Activated naive CD4-positive, alpha-beta T cell treated with anti-CD3 and anti-CD28 coated beads for 36 hours (primary cell): ENCODE measurements around the gene RBKS. TPM values are rescaled to one million over a fixed set of nuclear protein-coding genes. Genes with fewer than 3 reads are reported as not detected.

ENCODE experiments used
- CTCF ChIA-PET: fragments of 350-600 bp; sonication (Branson Sonifier 250); formaldehyde crosslinking; loops from one replicate; lab custom pipeline; 2021; ENCODE audit warnings: antibody characterized with exemption; lab: Charles Lee
- DNase-seq: peaks from one replicate; pipeline ENCODE4 v3.0.0-alpha.2; 2020
- H3K27ac Mint-ChIP-seq: one replicate; pipeline ENCODE4 v1.8.0; 2021; ENCODE audit warnings: mild to moderate bottlenecking, mixed read lengths
- H3K27me3 Mint-ChIP-seq: one replicate; pipeline ENCODE4 v1.8.0; 2021; ENCODE audit warnings: low read depth, mixed read lengths
- H3K36me3 Mint-ChIP-seq: one replicate; pipeline ENCODE4 v1.8.0; 2021; ENCODE audit warnings: low read depth, mixed read lengths
- H3K4me1 Mint-ChIP-seq: one replicate; pipeline ENCODE4 v1.8.0; 2021; ENCODE audit warnings: low read depth, mixed read lengths
- H3K4me3 Mint-ChIP-seq: one replicate; pipeline ENCODE4 v1.8.0; 2021; ENCODE audit warnings: mild to moderate bottlenecking, moderate library complexity, mixed read lengths
- H3K9me3 Mint-ChIP-seq: one replicate; pipeline ENCODE4 v1.8.0; 2021; ENCODE audit warnings: mixed read lengths
- intact Hi-C: fragments of 100-400 bp; cut with micrococcal nuclease; formaldehyde crosslinking; loops from one replicate; pipeline ENCODE4 v1.15.1; 2023
- total RNA-seq, 2 experiments: library from RNA; stranded (reverse); gene quantifications; one replicate each; pipeline ENCODE4 v1.2.3, GENCODE V29; 2021

Gene RBKS
- total RNA-seq, 2 experiments from 2014 or later = 1.1 to 1.2 TPM

DNA sequence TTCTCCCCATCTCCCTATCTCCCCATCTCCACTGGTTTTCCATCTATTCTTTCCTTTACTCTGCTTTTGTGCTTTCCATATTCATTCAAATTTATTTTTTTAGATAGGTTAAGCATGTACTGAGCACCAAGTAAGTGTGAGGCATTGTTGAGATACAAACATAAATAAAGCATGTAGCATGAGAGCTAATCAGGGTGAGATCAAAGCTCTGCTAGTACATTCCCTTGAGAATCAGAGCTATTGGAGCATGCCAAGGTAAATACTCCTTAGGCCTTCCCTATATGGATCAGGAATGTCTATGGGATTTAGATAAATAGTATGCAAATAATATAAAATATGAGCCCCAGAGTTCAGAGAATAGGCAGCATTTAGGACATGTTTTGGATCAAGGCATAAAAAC lies 25.7 kb upstream of the RBKS start:
- Mint-ChIP-seq H3K27ac (no peak overlapping the region), H3K4me1 (peaks cover 16% of the 10 kb centered on the region), H3K9me3 (no peaks in the 10 kb centered on the region), H3K36me3 (peaks cover 6% of the 10 kb centered on the region), H3K27me3 (no peaks in the 10 kb centered on the region), H3K4me3 (no peak overlapping the region)
- CTCF ChIA-PET = no interaction called here
- intact Hi-C loops = no loop called here
- no peak for DNase-seq

DNA sequence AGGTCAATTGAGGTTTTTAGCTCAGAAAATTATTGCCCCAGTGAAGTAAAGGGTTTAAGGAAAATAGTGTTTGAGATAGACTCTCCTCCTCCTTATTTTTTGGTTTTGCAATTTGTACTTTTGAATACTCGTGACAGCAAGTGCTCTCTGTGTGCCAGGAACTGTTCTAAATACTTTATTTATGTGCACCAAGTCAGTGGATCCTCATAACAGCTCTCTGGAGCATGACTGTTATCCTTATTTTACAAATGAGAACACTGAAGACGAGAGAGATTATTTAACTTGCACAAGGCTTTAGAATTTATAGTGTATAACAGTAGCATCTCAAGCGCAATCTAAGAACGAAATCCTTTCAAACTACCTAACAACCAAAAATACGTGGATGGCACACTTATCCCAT lies 25.0 kb upstream of the RBKS start:
- peaks cover 6% of the 10 kb centered on the region for H3K36me3 Mint-ChIP-seq
- H3K4me1 Mint-ChIP-seq = peaks cover 13% of the 10 kb centered on the region
- intact Hi-C loops = no loop called here
- no peaks in the 10 kb centered on the region for H3K27me3 Mint-ChIP-seq
- no peak overlapping the region for H3K27ac Mint-ChIP-seq
- no peak for DNase-seq
- CTCF ChIA-PET = no interaction called here
- H3K9me3 Mint-ChIP-seq = no peaks in the 10 kb centered on the region
- no peak overlapping the region for H3K4me3 Mint-ChIP-seq

DNA sequence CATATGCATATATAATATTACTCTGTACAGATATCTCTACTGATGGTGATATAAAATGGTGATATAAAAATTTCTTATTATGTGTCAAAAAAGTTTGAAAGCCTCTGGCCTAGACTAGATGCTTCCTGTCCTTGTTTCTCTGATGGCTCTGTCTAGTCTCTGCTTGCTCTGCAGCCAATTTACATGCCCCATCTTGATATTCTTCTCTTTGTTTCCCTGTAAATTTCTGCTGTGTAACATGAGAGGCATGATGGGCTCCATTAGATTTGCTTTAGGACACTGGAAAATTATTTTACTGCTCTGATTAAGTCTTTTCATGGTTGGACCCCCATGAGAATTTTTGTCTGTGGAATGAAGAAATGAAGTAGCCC lies 24.6 kb upstream of the RBKS start:
- DNase-seq = no peak
- peaks cover 9% of the 10 kb centered on the region for H3K4me1 Mint-ChIP-seq
- CTCF ChIA-PET = interaction anchor here (1.5 kb wide), 1 partner anchor 10 kb away, joined by 4 read pairs; no protein-coding TSS in a partner anchor
- H3K4me3 Mint-ChIP-seq = no peak overlapping the region
- no peaks in the 10 kb centered on the region for H3K9me3 Mint-ChIP-seq
- H3K27ac Mint-ChIP-seq = no peak overlapping the region
- H3K36me3 Mint-ChIP-seq = peaks cover 6% of the 10 kb centered on the region
- H3K27me3 Mint-ChIP-seq = no peaks in the 10 kb centered on the region
- intact Hi-C loops = no loop called here

DNA sequence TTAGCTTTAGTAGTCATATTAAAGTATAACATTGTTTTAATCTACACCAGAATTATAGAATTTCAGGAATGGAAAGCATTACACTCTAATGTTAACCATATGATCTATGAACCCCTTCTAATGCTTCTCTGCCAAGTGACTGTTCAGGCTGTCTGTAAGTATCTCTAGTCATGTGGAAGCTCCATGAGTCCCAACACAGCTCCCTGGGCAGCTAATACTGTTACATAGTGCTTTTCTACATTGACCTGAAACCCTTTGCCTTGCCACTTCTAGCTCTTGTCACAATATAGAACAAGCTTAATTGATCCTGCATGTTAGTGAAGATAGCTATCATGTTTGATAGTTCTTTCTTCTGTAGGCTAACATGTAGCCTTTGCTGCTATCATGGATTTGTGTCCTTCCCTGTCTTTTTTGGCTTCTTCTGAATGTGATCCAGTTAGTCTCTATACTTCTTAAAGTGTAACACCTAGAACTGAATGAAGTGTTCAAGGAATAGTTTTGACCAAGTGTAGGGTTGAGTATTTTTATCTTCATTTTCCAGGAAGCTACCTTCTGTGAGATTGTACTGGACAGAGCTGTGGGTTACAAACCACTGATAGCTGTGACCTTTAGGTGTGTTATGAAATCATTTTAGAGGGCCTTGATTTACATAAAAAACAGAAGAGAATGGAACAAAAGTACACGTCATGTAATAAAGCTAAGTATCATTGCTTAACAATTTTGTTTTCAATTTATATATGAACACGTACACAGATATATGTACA lies 24.0 kb upstream of the RBKS start:
- DNase-seq = no peak
- Mint-ChIP-seq H3K4me1 (peaks cover 7% of the 10 kb centered on the region), H3K27ac (no peak overlapping the region), H3K27me3 (no peaks in the 10 kb centered on the region), H3K9me3 (no peaks in the 10 kb centered on the region), H3K36me3 (peaks cover 6% of the 10 kb centered on the region), H3K4me3 (no peak overlapping the region)
- CTCF ChIA-PET = interaction anchor here (1.5 kb wide), 1 partner anchor 9 kb away, joined by 4 read pairs; no protein-coding TSS in a partner anchor
- intact Hi-C loops = no loop called here

DNA sequence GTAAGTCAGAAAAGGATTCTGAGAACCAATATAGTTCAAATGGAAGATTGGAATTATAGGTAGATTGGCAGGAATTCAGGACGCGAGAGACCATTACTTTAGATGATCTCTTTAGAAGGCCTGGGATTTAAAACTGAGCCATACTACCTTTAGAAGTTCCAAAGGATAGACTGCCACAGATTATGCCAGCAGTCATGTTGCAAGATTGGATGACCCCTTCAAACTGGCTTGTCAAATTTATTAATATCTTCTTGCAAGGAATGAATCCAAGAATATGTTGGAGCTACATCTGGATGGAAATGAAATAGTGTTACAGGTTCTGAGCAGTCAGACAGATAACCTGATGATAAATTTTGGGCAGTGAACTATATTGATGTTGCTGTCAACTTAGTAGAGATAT lies 22.3 kb upstream of the RBKS start:
- Mint-ChIP-seq H3K27me3 (no peaks in the 10 kb centered on the region), H3K9me3 (no peaks in the 10 kb centered on the region), H3K4me3 (no peak overlapping the region), H3K27ac (no peak overlapping the region), H3K36me3 (peaks cover 7% of the 10 kb centered on the region), H3K4me1 (peaks cover 12% of the 10 kb centered on the region)
- DNase-seq = no peak
- intact Hi-C loops = no loop called here
- CTCF ChIA-PET = interaction anchor here (1.0 kb wide), 1 partner anchor 42 kb away, joined by 4 read pairs; no protein-coding TSS in a partner anchor

DNA sequence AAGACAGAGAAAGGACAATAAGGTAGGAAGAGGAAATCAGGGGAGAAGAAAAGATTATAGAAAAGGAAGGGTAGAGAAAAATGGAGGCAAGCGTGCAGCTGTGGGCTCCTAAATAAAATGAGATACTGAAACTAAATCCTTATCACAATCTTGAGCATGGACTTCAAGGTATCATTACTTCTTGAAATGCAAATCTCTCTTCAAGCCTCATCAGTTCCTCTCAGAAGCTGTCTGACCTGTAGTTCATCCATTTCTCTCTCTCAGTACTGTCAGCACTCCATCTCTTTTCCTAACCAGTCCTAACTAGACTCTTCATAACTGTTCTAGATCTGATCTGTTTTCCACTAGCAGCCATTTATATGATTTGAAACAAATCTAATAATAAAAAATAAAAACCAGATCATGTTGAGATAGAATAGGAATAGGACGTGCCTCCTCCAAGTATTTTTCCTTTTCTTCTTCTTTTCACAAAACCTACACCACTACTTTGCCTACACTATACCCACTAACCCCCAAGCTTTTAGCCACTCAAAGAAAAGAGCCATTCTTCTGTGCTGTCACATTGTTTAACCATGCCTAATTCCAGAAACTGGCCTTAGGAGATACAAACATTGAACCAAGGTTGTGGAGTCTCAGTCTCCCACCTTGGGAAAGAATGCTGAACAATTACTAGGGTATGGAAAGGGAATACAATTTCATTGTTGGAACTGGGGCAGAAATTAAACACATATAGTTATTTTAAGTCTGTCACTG lies 21.4 kb upstream of the RBKS start:
- Mint-ChIP-seq H3K4me1 (peaks cover 16% of the 10 kb centered on the region), H3K27ac (no peak overlapping the region), H3K9me3 (no peaks in the 10 kb centered on the region), H3K36me3 (peaks cover 8% of the 10 kb centered on the region), H3K27me3 (no peaks in the 10 kb centered on the region), H3K4me3 (no peak overlapping the region)
- intact Hi-C loops = no loop called here
- no peak for DNase-seq
- CTCF ChIA-PET = no interaction called here

DNA sequence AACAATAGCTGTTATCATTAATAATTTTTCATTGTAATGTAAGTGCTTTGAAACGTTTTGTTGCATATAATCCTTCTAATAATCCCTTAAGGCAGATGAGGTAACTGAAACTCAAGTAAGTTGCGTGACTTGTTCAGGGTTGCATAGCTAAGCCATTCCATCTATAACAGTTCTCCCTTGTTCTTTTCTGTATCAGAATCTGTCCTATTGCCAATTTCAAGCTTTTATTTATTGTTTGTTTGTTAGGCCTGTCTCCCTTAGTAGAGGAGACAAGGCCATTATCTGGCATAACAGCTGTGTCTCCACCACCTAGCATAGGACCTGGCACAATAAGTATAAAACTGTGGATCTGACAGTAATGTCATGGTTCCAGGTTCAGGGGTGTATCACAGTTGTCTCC lies 19.7 kb upstream of the RBKS start:
- H3K27ac Mint-ChIP-seq = no peak overlapping the region
- no peaks in the 10 kb centered on the region for H3K27me3 Mint-ChIP-seq
- CTCF ChIA-PET = interaction anchor here (0.6 to 0.7 kb wide), 2 partner anchors 19 to 544 kb away, joined by 3 read pairs; no protein-coding TSS in a partner anchor
- intact Hi-C loops = no loop called here
- H3K4me1 Mint-ChIP-seq = peaks cover 21% of the 10 kb centered on the region
- DNase-seq = no peak
- H3K9me3 Mint-ChIP-seq = no peaks in the 10 kb centered on the region
- H3K4me3 Mint-ChIP-seq = no peak overlapping the region
- peaks cover 10% of the 10 kb centered on the region for H3K36me3 Mint-ChIP-seq

DNA sequence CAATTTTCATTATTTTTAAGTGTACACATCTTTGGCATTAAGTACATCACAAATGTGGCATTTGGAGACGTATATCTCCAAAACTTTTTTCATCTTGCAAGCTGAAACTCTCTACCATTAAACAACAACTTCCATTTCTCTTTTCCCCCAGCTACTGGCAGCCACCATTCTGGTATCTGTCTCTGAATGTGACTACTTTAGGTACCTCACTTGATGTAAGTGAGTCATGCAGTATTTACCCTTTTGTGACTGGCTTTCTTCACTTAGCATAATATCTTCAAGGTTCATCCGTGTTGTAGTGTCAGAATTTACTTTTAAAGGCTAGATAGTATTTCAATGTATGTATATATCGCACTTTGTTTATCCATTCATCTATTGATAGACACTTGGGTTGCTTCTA lies 17.4 kb upstream of the RBKS start:
- Mint-ChIP-seq H3K27ac (no peak overlapping the region), H3K9me3 (no peaks in the 10 kb centered on the region), H3K4me3 (no peak overlapping the region), H3K36me3 (peaks cover 12% of the 10 kb centered on the region), H3K27me3 (no peaks in the 10 kb centered on the region), H3K4me1 (peaks cover 28% of the 10 kb centered on the region)
- CTCF ChIA-PET = no interaction called here
- no peak for DNase-seq
- intact Hi-C loops = no loop called here

DNA sequence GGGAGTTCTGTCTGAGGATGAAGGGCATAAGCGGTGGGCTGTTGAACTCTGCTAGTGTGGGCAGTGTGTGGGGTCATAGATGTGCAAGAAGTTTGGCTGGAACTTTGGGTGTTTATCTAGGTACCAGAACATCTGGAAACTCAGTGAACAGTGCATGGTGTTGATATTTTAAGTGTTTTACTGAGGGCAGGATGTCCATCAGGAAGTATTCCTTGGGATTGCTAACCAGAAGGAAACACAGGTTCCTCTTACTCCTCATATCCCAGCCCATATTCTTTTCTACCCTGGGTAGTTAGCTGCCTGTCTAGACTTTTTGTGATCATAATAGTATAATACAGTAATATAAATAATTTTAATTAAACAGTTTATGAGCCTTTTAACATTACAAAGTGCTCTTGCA lies 15.9 kb upstream of the RBKS start:
- H3K4me1 Mint-ChIP-seq = peaks cover 43% of the 10 kb centered on the region
- H3K27ac Mint-ChIP-seq = no peak overlapping the region
- CTCF ChIA-PET = no interaction called here
- H3K36me3 Mint-ChIP-seq = peaks cover 12% of the 10 kb centered on the region
- DNase-seq = no peak
- intact Hi-C loops = no loop called here
- H3K9me3 Mint-ChIP-seq = no peaks in the 10 kb centered on the region
- H3K4me3 Mint-ChIP-seq = no peak overlapping the region
- no peaks in the 10 kb centered on the region for H3K27me3 Mint-ChIP-seq

DNA sequence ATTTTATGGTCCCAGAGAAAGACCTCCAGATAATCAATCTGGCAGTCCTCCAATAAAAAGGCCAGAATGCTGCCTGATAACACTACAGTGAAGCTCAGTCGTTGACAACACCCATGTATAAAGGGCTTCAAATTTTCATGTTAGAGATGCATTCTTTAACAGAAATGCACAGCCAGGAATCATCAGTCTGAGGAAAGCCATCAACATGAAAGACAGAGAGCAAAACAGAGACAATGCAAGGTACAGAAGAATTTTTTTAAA lies 14.1 kb upstream of the RBKS start:
- H3K36me3 Mint-ChIP-seq = peaks cover 14% of the 10 kb centered on the region
- intact Hi-C loops = loop anchor here (5.0 kb wide), 2 partner anchors 73 to 543 kb away; no protein-coding TSS in a partner anchor

DNA sequence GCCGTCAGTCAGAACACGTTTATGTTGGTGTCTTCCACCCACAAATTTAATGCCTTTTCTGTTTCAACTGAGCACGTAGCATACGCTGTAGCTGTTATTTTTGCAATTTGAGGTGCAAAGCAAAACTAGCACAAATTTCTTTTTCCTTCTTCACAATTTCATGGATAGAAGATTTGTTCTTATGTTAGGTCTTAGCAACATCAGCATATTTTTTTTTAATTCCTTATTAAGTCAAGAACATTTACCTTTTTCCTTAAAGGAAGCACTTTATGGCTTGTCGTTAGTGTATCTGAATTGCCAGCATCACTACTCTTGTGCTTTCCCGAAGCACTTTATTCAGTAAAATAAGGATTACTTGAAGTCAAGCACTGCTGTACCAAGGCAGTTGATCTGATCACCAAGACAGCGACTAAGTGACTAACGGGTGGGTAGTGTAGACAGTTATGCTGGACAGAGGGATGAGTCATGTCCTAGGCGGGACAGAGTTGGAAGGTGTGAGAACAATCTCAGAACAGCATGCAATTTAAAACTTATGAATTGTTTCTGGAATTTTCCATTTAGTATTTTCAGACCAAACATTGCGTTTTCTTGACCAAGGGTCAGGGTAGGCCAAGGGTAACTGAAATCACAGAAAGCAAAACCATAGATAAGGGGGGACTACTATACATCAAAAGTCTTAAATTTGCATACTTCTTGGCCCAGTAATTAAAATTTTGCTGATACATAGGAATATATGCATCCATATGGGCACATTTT lies 13.6 kb upstream of the RBKS start:
- Mint-ChIP-seq H3K4me1 (peaks cover 52% of the 10 kb centered on the region), H3K4me3 (no peak overlapping the region), H3K27ac (no peak overlapping the region), H3K9me3 (no peaks in the 10 kb centered on the region), H3K36me3 (peaks cover 15% of the 10 kb centered on the region), H3K27me3 (no peaks in the 10 kb centered on the region)
- DNase-seq = no peak
- intact Hi-C loops = loop anchor here (2.0 to 5.0 kb wide), 3 partner anchors 73 to 543 kb away; no protein-coding TSS in a partner anchor
- CTCF ChIA-PET = no interaction called here

More for the DNA sequence above, 14.1 kb upstream of the RBKS start:
- peaks cover 52% of the 10 kb centered on the region for H3K4me1 Mint-ChIP-seq
- H3K9me3 Mint-ChIP-seq = no peaks in the 10 kb centered on the region
- no peak for DNase-seq
- no peak overlapping the region for H3K27ac Mint-ChIP-seq
- no peaks in the 10 kb centered on the region for H3K27me3 Mint-ChIP-seq
- H3K4me3 Mint-ChIP-seq = no peak overlapping the region
- CTCF ChIA-PET = interaction anchor here (1.3 kb wide), 1 partner anchor 10 kb away, joined by 4 read pairs; no protein-coding TSS in a partner anchor

DNA sequence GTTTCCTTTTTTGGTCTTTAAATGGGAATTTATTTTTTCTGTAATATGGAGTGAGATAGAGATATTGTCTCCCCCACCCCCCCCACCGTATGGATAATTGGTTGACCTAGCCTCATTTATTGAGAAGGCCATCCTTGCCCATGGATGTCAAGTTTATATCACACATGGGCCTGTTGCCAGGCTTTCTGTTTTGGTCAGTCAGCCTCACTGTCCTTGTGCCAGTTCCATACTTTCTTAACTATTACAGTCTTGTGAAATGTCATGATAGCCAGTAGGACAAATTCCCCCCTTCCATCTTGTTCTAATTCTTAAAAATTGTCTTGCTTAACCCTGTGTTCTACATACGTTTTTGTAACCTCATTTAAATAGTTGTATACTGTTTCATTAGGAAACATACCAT lies 12.8 kb upstream of the RBKS start:
- Mint-ChIP-seq H3K4me1 (peaks cover 50% of the 10 kb centered on the region), H3K4me3 (no peak overlapping the region), H3K36me3 (peaks cover 18% of the 10 kb centered on the region), H3K27ac (no peak overlapping the region), H3K9me3 (no peaks in the 10 kb centered on the region), H3K27me3 (no peaks in the 10 kb centered on the region)
- CTCF ChIA-PET = no interaction called here
- intact Hi-C loops = loop anchor here (2.0 to 5.0 kb wide), 3 partner anchors 74 to 544 kb away; no protein-coding TSS in a partner anchor
- no peak for DNase-seq
